H1 (cell line): ENCODE data around the gene RHOH.

Experiments used
- EP300 ChIP-seq, 2 experiments: IDR thresholded peaks; 1 replicate in 1 of 2; 2 replicates in 1 of 2; pipeline ENCODE4 v1.6.1; 2011 to 2012; ENCODE audit warnings: low read depth in 2 of 2, low read length in 2 of 2, mild to moderate bottlenecking in 2 of 2, borderline replicate concordance in 1 of 2, inconsistent platforms in 1 of 2, moderate library complexity in 1 of 2
- SUZ12 ChIP-seq: fragments of 200-600 bp; sonication (generic); IDR thresholded peaks from 2 replicates; pipeline ENCODE4 v1.6.1; 2012; ENCODE audit warnings: mild to moderate bottlenecking, inconsistent platforms, low read length, moderate library complexity, mixed read lengths
- TF ChIP-seq, protein P1 (sequence below), 3 experiments: IDR thresholded peaks; 1 replicate in 2 of 3; 2 replicates in 1 of 3; pipeline versions ENCODE4 v1.5.1 to v1.6.1; 2011; ENCODE audit warnings: low read length in 3 of 3, mild to moderate bottlenecking in 3 of 3, inconsistent platforms in 2 of 3, low read depth in 1 of 3, moderate library complexity in 1 of 3; ENCODE audit not compliant: insufficient read depth in 1 of 3; ENCODE audit errors: control extremely low read depth in 1 of 3
- TF ChIP-seq, protein P2 (sequence below): IDR thresholded peaks from 2 replicates; pipeline ENCODE4 v1.6.1; 2011; ENCODE audit warnings: low read length, improper control_type of control experiment

DNA sequence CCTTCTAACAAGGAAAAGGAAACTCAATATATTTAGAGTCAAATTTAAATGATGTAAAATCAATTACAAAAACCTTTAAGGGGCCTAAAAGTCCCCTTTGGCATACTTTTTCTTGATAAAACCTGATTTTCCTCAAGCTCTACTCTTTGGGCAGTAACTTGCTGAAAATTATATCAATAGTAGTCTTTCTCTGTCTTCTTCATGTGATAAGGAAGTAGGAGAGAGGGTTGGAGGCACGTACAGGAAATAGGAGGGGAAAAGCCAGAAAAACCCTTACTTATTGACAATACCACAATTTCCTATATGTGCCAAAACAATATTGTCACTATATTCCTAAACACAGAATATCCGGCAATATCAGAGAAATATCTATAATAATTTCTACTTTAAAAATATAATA is 9.6 kb downstream of the RHOH start:
- TF ChIP-seq, protein P1, sequence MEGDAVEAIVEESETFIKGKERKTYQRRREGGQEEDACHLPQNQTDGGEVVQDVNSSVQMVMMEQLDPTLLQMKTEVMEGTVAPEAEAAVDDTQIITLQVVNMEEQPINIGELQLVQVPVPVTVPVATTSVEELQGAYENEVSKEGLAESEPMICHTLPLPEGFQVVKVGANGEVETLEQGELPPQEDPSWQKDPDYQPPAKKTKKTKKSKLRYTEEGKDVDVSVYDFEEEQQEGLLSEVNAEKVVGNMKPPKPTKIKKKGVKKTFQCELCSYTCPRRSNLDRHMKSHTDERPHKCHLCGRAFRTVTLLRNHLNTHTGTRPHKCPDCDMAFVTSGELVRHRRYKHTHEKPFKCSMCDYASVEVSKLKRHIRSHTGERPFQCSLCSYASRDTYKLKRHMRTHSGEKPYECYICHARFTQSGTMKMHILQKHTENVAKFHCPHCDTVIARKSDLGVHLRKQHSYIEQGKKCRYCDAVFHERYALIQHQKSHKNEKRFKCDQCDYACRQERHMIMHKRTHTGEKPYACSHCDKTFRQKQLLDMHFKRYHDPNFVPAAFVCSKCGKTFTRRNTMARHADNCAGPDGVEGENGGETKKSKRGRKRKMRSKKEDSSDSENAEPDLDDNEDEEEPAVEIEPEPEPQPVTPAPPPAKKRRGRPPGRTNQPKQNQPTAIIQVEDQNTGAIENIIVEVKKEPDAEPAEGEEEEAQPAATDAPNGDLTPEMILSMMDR (IDR thresholded peaks at IDR 0.05; ENCODE audit: control extremely low read depth in 1 of 3, insufficient read depth in 1 of 3, low read depth in 1 of 3, low read length in 3 of 3): no peak
- TF ChIP-seq, protein P2, sequence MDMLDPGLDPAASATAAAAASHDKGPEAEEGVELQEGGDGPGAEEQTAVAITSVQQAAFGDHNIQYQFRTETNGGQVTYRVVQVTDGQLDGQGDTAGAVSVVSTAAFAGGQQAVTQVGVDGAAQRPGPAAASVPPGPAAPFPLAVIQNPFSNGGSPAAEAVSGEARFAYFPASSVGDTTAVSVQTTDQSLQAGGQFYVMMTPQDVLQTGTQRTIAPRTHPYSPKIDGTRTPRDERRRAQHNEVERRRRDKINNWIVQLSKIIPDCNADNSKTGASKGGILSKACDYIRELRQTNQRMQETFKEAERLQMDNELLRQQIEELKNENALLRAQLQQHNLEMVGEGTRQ: no peak
- TF ChIP-seq SUZ12: no peak
- no peak for TF ChIP-seq EP300 (IDR thresholded peaks at IDR 0.05; ENCODE audit: borderline replicate concordance in 1 of 2, low read depth in 2 of 2, low read length in 2 of 2)
